NCI-H2081 treated with DMSO at 0.1 percent for 48 hours (cell line): ENCODE measurements around the gene GBP5.
"Not testable (repeated sequence)": the region's sequence is repeated elsewhere in the genome, so short reads cannot be mapped to it uniquely, and the experiment has no call there.

Source experiments
- DNase-seq: peaks from one replicate; lab custom pipeline; 2025; lab: John Stamatoyannopoulos, UW

The GBP5 gene, protein sequence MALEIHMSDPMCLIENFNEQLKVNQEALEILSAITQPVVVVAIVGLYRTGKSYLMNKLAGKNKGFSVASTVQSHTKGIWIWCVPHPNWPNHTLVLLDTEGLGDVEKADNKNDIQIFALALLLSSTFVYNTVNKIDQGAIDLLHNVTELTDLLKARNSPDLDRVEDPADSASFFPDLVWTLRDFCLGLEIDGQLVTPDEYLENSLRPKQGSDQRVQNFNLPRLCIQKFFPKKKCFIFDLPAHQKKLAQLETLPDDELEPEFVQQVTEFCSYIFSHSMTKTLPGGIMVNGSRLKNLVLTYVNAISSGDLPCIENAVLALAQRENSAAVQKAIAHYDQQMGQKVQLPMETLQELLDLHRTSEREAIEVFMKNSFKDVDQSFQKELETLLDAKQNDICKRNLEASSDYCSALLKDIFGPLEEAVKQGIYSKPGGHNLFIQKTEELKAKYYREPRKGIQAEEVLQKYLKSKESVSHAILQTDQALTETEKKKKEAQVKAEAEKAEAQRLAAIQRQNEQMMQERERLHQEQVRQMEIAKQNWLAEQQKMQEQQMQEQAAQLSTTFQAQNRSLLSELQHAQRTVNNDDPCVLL

DNA sequence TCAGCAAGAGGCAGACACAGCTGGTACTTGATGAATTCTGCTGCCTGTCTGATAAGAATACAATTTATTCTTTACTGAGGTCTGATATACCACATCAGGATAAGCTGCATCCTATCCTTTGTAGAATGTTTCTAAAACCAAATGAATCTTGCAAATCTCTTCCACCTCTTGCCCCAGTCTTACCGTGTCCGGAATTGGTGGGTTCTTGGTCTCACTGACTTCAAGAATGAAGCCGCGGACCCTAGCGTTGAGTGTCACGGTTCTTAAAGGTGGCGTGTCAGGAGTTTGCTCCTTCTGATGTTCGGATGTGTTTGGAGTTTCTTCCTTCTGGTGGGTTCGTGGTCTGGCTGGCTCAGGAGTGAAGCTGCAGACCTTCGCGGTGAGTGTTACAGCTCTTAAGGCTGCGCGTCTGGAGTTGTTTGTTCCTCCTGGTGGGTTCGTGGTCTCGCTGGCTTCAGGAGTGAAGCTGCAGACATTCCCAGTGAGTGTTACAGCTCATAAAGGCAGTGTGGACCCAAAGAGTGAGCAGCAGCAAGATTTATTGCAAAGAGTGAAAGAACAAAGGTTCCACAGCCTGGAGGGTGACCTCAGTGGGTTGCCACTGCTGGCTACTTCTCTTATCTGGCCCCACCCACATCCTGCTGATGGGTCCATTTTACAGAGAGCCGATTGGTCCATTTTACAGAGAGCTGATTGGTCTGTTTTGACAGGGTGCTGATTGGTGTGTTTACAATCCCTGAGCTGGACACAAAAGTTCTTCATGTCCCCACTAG, at the start of gene GBP5:
Gene GBP5 (minus strand): TSS at position 592 of the 773 bp plus-strand sequence. CDS start 3,305 bp downstream, outside the sequence.
- DNase-seq: not testable (repeated sequence)

GRCh38 chr1:89322402-89322801, 49.7 kb upstream of the GBP5 start:
- no peak for DNase-seq

DNA sequence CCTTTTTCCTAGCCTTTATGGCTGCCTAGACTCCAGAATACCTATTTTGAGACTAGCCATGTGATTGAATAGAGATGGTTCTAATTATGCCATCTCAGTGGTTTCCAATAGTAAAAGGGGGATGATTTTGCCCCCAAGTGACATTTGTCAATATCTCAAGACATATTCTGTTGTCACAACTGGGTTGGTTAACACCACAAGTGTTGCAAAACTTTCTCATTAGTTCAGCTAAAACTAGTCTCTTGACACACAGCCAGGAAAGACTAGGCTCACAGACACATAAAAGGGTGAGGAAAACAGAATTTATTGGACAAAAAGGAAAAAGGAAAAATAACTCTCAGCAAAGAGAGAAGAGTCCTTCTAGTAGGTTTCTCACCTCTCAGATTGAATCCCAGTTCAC, 39.9 kb upstream of the GBP5 start:
- no peak for DNase-seq

GRCh38 chr1:89311757-89312156, 39.1 kb upstream of the GBP5 start:
- DNase-seq: no peak

- no peak for DNase-seq
Measured at GRCh38 chr1:89310976-89311375, 38.3 kb upstream of the GBP5 start.

DNA sequence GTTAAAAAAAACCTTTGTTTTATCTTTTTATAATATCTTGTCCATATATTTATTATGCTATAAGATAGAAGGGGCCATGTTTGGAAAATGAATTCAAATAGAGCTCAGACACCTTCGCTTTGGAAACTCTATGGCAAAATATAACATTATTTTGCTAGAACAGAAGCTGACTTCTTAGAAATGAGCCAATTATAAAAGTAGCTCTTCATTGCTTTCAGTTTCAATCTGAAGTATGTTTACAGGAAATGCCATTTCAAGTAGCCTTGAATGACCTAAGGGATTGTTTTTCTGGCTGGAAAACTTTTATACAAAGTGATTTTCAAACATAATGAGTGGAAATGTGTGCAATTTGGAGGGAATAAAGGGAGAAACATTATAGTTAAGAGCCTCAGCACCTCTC, 37.8 kb upstream of the GBP5 start:
- DNase-seq: no peak

- DNase-seq: no peak
Measured at GRCh38 chr1:89309828-89310227, 37.2 kb upstream of the GBP5 start.

DNA sequence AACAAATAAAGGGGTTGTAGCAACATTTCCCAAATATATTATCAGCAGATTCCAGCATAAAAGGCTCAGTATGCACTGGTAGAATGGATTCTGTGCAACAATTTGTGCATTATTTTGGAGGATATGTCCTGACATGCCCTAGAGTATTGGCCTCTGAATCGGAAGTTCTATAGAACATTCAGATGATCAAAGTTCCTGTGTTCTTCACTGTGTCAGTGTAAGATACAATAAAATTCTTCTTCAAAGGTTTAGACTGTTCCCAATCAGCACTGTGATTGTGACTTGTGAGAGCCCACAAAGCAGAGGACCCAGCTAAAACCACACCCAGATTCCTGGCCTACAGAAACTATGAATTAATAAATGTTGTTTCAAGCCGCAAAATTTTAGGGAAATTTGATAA, 33.6 kb upstream of the GBP5 start:
- no peak for DNase-seq

DNA sequence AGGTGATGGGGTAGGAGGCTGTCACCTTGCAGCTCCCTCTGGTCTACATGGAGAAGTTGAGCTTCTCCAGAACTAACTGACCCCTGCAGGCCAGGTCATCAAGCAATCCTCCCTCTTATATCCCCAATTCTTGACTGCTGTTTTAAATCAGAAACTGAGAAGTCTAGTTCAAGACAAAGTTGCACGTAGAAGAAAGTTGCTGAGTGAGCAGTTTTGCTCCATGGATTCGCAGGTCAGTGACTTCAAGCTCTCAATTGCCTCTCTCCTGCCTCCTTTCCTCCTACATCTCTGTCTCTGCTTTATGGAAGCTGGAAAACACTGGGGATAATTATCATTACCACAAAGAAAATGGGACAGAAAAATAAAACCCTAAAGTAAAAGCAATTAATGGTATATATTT, 32.8 kb upstream of the GBP5 start:
- no peak for DNase-seq

DNA sequence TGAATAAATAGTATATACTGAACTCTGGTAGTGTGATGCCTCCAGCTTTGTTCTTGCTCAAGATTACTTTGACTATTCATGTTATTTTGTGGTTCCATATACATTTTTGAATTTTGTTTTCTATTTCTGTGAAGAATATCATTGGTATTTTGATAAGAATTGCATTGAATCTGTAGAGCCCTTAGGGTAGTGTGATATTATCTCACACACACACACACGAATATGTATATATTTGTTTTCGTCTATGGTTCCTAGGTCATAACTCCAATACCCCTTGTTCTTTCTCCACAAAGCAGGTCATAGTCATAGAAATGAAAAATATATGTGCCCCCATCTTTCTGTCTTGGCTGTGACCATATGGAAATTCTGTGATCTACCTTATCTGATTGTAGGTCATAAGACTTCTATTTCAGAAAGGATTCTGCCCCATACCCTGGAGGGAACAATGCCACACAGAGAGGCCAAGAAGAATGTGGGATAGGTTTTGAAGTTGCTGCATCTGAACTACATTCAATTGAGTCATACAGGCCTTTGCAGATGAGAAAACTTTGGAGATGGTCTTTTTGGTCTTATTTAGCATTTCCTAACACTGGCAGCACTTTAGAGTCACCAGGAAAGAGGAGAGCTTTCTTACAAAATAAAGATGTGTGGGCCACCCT, 32.0 kb upstream of the GBP5 start:
- no peak for DNase-seq

- DNase-seq: no peak
Measured at GRCh38 chr1:89302697-89303332, 30.2 kb upstream of the GBP5 start.

- DNase-seq: not testable (repeated sequence)
Measured at GRCh38 chr1:89299739-89300463, 27.2 kb upstream of the GBP5 start.

GRCh38 chr1:89298461-89298860, 25.8 kb upstream of the GBP5 start:
- no peak for DNase-seq

GRCh38 chr1:89295187-89295586, 22.5 kb upstream of the GBP5 start:
- no peak for DNase-seq

GRCh38 chr1:89291276-89291675, 18.6 kb upstream of the GBP5 start:
- DNase-seq: no peak

DNA sequence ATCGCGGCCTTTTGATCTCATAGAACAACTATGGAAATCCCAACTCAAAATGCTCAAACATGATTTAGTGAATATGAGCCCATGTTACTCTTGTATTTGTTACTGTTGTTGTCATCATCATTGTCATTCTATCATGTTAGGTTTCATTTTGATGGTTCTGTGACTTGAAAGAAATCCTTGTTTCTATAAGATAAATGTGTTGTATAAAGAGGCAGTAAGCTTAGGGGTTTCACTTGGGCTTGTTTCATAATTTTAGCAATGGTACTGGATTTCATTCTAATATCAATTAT, 15.3 kb upstream of the GBP5 start:
- DNase-seq: no peak

- no peak for DNase-seq
Measured at GRCh38 chr1:89287181-89288050, 14.8 kb upstream of the GBP5 start.

DNA sequence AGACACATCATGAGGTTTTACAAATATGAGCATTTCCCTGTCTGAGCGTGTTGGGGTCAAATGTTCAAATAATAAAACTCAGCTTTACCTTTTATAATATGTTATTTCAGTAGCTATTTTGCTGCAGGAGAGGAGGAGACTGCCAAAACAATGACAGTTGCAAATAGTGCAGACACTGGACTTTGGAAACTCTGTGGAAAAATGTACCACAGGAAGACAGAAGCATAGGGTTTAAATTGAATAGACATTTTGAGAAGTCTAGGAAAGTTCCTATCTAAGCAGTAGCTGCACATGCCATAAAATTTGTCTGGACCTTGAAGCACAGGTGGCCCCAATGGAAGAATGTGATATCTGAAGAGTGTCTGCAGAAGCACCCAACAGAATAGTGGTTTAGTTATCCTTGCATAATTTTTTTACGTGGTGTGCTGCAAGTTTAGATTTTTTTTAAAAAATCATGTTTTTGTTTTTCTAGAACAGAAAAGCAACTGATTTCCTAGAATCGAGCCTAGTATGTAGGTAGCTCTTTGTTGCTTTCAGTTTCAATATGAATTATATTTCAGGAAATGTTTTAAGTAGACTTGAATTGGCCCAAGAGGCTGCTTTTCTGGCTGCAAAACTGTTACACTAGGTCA, 14.0 kb upstream of the GBP5 start:
- no peak for DNase-seq

- no peak for DNase-seq
Measured at GRCh38 chr1:89285745-89286380, 13.2 kb upstream of the GBP5 start.
